GM23248 (cell line): ENCODE data around the gene TARBP1.

ENCODE experiments used
- EZH2 ChIP-seq: fragments of 200-600 bp; sonication (generic); IDR thresholded peaks from 2 replicates; pipeline ENCODE4 v1.6.1; 2018; ENCODE audit warnings: antibody characterized with exemption, mild to moderate bottlenecking; ENCODE audit not compliant: insufficient read depth, poor library complexity, severe bottlenecking
- EZH2phosphoT487 ChIP-seq: fragments of 200-600 bp; sonication (generic); IDR thresholded peaks from 2 replicates; pipeline ENCODE4 v1.6.1; 2018; ENCODE audit warnings: antibody characterized with exemption, moderate library complexity, mild to moderate bottlenecking, low read depth; ENCODE audit not compliant: insufficient read depth

DNA sequence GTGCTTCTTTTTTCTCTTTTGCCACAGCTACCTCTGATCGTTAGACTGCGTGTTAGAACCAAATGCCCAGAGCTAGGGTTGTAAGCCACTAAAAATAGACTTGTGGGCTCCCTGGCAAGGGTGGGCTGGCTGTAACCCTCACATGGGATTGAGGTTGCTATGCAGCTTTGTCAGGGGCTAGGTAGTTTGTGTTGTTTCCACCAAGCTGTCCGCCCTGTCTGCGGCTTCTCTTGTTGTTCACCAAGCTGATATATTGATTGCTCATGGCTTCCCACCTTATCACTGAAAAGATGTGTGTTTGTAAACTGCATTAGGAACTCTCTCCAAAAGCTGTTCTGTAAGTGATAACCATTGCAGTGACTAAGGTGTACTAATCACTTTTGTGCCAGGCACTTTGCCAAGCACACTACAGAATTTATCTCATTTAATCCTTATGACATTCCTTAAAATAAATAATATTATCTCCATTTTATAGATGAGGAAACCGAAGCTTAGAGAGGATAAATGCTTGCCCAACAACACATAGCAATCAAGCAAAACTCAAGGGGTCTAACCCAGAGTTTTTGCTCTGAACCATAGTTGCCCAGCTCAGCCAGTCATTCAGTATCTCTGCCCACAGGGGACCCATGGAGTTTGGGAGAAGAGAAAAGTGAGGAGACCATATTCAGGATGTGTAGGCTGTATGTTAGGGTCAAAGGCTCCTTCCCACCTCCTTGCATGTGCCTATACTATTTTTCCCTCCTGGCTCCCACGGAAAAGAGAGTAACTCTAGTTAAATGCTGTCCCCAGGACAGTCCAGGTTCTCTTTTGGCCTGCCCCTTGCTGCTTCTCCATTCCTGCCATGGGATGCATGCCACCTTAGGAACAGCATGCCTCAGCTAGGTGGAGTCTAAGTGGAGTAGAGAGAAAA lies 42.2 kb upstream of the TARBP1 start:
- TF ChIP-seq EZH2 (no peak), EZH2phosphoT487 (no peak)
